A549 (cell line): ENCODE results near the gene ASB16. TPM values are rescaled to one million over a fixed set of nuclear protein-coding genes. Genes with fewer than 3 reads are reported as not detected.
A peak's percentile ranks its signal among the peaks of the same experiment; 100 is the strongest.

Experiments used
- ATAC-seq, 2 experiments: fragments of 200-7000 bp in 1 of 2; fragments of >200 bp in 1 of 2; cut with Nextera tagmentation in 1 of 2; cut with Tn5 transposase in 1 of 2; 3 replicates each; pipeline versions ENCODE4 v1.8.0 to v1.9.1; 2018 to 2020; ENCODE audit warnings: mild to moderate bottlenecking in 1 of 2, moderate library complexity in 1 of 2
- CTCF ChIA-PET: fragments of 300-600 bp; sonication (Branson Sonifier 250); formaldehyde crosslinking; extraction: SDS; loops from one replicate; lab custom pipeline; 2021; ENCODE audit warnings: antibody characterized with exemption, inconsistent platforms; lab: Yijun Ruan, JAX
- POLR2A ChIA-PET: fragments of 350-600 bp; formaldehyde crosslinking; extraction: SDS; loops from one replicate; lab custom pipeline; 2021; ENCODE audit warnings: antibody characterized with exemption, inconsistent platforms; lab: Yijun Ruan, JAX
- DNase-seq, 2 experiments: peaks; one replicate each; pipeline versions ENCODE4 v3.0.0 to v3.0.0-alpha.2; 2011 to 2016; ENCODE audit warnings: low read depth in 1 of 2, low spot score in 1 of 2
- FAIRE-seq: peaks from 2 replicates; lab custom pipeline; 2011; peaks lifted over from hg19 to GRCh38; lab: Jason Lieb, UNC
- H3K27ac ChIP-seq, 2 experiments: fragments of >200 bp; sonication (Bioruptor Twin); formaldehyde crosslinking; 3 replicates each; pipeline ENCODE4 v1.5.1; 2016 to 2017
- H3K4me1 ChIP-seq: fragments of >200 bp; sonication (Bioruptor Twin); formaldehyde crosslinking; 3 replicates; pipeline ENCODE4 v1.6.1; 2016
- H3K4me2 ChIP-seq: fragments of >200 bp; sonication (Bioruptor Twin); formaldehyde crosslinking; 3 replicates; pipeline ENCODE4 v1.6.1; 2016
- H3K4me3 ChIP-seq: fragments of >200 bp; sonication (Bioruptor Twin); formaldehyde crosslinking; 3 replicates; pipeline ENCODE4 v1.5.1; 2016
- H3K9me3 ChIP-seq: fragments of >200 bp; sonication (Bioruptor Twin); formaldehyde crosslinking; 3 replicates; pipeline ENCODE4 v1.6.1; 2016
- CHD2 ChIP-seq: fragments of 150-350 bp; IDR thresholded peaks from 2 replicates; pipeline ENCODE4 v1.6.1; 2014; ENCODE audit warnings: low read length; ENCODE audit not compliant: partially characterized antibody
- CHD4 ChIP-seq: fragments of 200-600 bp; sonication (generic); IDR thresholded peaks from 2 replicates; pipeline ENCODE4 v1.6.1; 2016; ENCODE audit warnings: antibody characterized with exemption, mild to moderate bottlenecking, borderline replicate concordance
- EHMT2 ChIP-seq: fragments of 200-600 bp; sonication (generic); IDR thresholded peaks from 2 replicates; pipeline ENCODE4 v1.6.1; 2016; ENCODE audit warnings: antibody characterized with exemption, low read depth, mild to moderate bottlenecking, moderate library complexity
- ESRRA ChIP-seq: fragments of 150-350 bp; IDR thresholded peaks from 2 replicates; pipeline ENCODE4 v1.6.1; 2014; ENCODE audit warnings: mild to moderate bottlenecking, low read length, borderline replicate concordance
- FOXS1 ChIP-seq: fragments of 250-450 bp; sonication (Bioruptor Pico); IDR thresholded peaks from 2 replicates; pipeline ENCODE4 v1.5.0; 2020; ENCODE audit warnings: mild to moderate bottlenecking, moderate library complexity
- HDAC2 ChIP-seq: fragments of 200-600 bp; sonication (generic); IDR thresholded peaks from 2 replicates; pipeline ENCODE4 v1.6.1; 2016
- HEYL ChIP-seq: fragments of 250-450 bp; sonication (Bioruptor Pico); IDR thresholded peaks from 2 replicates; pipeline ENCODE4 v1.8.0; 2021; ENCODE audit warnings: mild to moderate bottlenecking, moderate library complexity
- HOXA7 ChIP-seq: fragments of 250-450 bp; sonication (Bioruptor Pico); IDR thresholded peaks from 2 replicates; pipeline ENCODE4 v1.5.0; 2020; ENCODE audit warnings: mild to moderate bottlenecking, moderate library complexity
- HOXB13 ChIP-seq: fragments of 250-450 bp; sonication (Bioruptor Pico); IDR thresholded peaks from 2 replicates; pipeline ENCODE4 v1.5.0; 2020; ENCODE audit warnings: low read depth, mild to moderate bottlenecking, moderate library complexity
- JUNB ChIP-seq: fragments of >200 bp; sonication (Bioruptor Twin); formaldehyde crosslinking; IDR thresholded peaks from 2 replicates; pipeline ENCODE4 v1.6.1; 2016
- NR3C1 ChIP-seq: fragments of >200 bp; sonication (Bioruptor Twin); formaldehyde crosslinking; IDR thresholded peaks from 3 replicates; pipeline ENCODE4 v1.6.1; 2017
- POLR2AphosphoS2 ChIP-seq: conservative IDR thresholded peaks from 2 replicates; pipeline ENCODE4 v1.6.1; 2012; ENCODE audit warnings: low read length, improper control_type of control experiment, inconsistent platforms
- RAD21 ChIP-seq, 2 experiments: fragments of >200 bp in 1 of 2; sonication (Bioruptor Twin) in 1 of 2; formaldehyde crosslinking in 1 of 2; IDR thresholded peaks in 1 of 2; conservative IDR thresholded peaks in 1 of 2; 2 replicates in 1 of 2; 3 replicates in 1 of 2; pipeline ENCODE4 v1.6.1; 2012 to 2018; ENCODE audit warnings: inconsistent platforms in 1 of 2
- RARB ChIP-seq: fragments of 250-450 bp; sonication (Bioruptor Pico); IDR thresholded peaks from 2 replicates; pipeline ENCODE4 v1.8.0; 2021; ENCODE audit warnings: mild to moderate bottlenecking, moderate library complexity
- RFX5 ChIP-seq: fragments of 450-650 bp; IDR thresholded peaks from 2 replicates; pipeline ENCODE4 v1.7.1; 2014; ENCODE audit warnings: antibody characterized with exemption, mild to moderate bottlenecking, moderate library complexity
- TP53 ChIP-seq: fragments of 250-450 bp; sonication (Bioruptor Pico); IDR thresholded peaks from 2 replicates; pipeline ENCODE4 v1.5.0; 2021; ENCODE audit warnings: mild to moderate bottlenecking, moderate library complexity
- ZNF302 ChIP-seq: fragments of 250-450 bp; sonication (Bioruptor Pico); IDR thresholded peaks from 2 replicates; pipeline ENCODE4 v1.9.0; 2021; ENCODE audit warnings: inconsistent platforms, mild to moderate bottlenecking, moderate library complexity
- ZSCAN20 ChIP-seq: fragments of 250-450 bp; sonication (Bioruptor Pico); IDR thresholded peaks from 2 replicates; pipeline ENCODE4 v1.8.0; 2022; ENCODE audit warnings: mild to moderate bottlenecking, moderate library complexity
- WGBS: methylation state at CpG from one replicate; pipeline ENCODE4 v1.1.6; 2017; ENCODE audit errors: missing lambda C conversion rate; 5-methylcytosine and 5-hydroxymethylcytosine counted together
- polyA plus RNA-seq, 4 experiments: library from polyadenylated mRNA; depleted of rRNA in 3 of 4; stranded (reverse); fragments of >200 nt; fragmentation: RNase III in 1 of 4; extraction: RNeasy Plus Mini Kit Qiagen cat#74134 plus additional on column Dnase treatment in 1 of 4; gene quantifications; 2 replicates in 3 of 4; 3 replicates in 1 of 4; pipeline ENCODE4 v1.2.3, GENCODE V29; 2011 to 2017
- TF ChIP-seq, protein P1 (sequence below): fragments of 250-450 bp; sonication (Bioruptor Pico); IDR thresholded peaks from 2 replicates; pipeline ENCODE4 v1.5.0; 2020; ENCODE audit warnings: low read depth, mild to moderate bottlenecking, moderate library complexity
- TF ChIP-seq, protein P2 (sequence below): IDR thresholded peaks from 2 replicates; pipeline ENCODE4 v1.6.1; 2012

The ASB16 gene
- polyA plus RNA-seq, 2 of the 4 experiments (the other 2 are of a cell fraction): 0.15 TPM; not detected in 1

DNA sequence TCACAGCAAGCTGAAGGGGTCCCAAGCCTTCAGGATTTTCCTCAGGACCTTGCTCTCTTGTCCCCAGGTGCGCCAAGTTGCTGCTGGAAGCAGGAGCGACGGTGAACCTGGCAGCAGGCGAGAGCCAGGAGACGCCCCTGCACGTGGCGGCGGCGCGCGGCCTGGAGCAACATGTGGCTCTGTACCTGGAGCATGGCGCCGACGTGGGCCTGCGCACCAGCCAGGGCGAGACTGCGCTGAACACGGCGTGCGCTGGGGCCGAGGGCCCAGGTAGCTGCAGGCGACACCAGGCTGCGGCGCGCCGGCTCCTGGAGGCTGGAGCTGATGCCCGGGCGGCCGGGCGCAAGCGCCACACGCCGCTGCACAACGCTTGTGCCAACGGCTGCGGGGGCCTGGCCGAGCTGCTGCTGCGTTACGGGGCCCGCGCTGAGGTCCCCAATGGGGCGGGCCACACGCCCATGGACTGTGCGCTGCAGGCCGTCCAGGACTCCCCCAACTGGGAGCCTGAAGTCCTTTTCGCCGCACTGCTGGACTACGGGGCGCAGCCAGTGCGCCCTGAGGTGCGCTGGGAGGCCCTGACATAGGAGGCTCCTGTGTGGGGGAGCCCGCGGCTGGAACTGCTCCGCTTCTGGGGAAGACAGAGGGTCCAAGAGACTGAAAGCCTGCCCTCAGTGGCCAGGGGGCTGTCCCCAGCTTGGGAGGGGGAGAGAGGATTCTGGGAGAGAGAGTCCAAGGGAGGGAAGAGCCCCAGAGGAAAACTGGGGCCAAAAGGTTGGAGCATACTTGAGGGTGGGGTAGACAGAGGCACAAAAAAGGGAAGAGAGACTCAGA lies 6.4 kb downstream of the ASB16 start:
- WGBS: 96% methylated on average over 42 of the region's 54 CpGs
- Histone ChIP-seq H3K4me3 (no peak overlapping the region), H3K9me3 (no peaks in the 10 kb centered on the region), H3K27ac (no peak overlapping the region), H3K4me1 (no peaks in the 10 kb centered on the region), H3K4me2 (no peak overlapping the region)
- DNase-seq (no peak), ATAC-seq (peak; percentile 16 to 19; a peak in 3 of 6 replicates), FAIRE-seq (no peak)
- ChIA-PET CTCF (interaction anchor here (0.6 to 12.8 kb wide), 6 partner anchors 8 to 173 kb away, joined by 3 to 159 read pairs (median 7); partner anchors contain the start of gene HROB), POLR2A (interaction anchor here (0.6 to 0.7 kb wide), 2 partner anchors 10 to 53 kb away, joined by 3 read pairs; partner anchors contain the start of genes HDAC5 and TMUB2)
- TF ChIP-seq POLR2AphosphoS2 (no peak), NR3C1 (no peak), ZNF302 (CRISPR knock-in tag) (no peak), RAD21 (conservative IDR thresholded peaks at IDR 0.05 in 1 of 2, IDR thresholded peaks at IDR 0.05 in 1 of 2) (no peak), ZSCAN20 (CRISPR knock-in tag) (no peak), JUNB (no peak)
- TF ChIP-seq, protein P1, sequence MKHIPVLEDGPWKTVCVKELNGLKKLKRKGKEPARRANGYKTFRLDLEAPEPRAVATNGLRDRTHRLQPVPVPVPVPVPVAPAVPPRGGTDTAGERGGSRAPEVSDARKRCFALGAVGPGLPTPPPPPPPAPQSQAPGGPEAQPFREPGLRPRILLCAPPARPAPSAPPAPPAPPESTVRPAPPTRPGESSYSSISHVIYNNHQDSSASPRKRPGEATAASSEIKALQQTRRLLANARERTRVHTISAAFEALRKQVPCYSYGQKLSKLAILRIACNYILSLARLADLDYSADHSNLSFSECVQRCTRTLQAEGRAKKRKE (CRISPR knock-in tag): no peak

DNA sequence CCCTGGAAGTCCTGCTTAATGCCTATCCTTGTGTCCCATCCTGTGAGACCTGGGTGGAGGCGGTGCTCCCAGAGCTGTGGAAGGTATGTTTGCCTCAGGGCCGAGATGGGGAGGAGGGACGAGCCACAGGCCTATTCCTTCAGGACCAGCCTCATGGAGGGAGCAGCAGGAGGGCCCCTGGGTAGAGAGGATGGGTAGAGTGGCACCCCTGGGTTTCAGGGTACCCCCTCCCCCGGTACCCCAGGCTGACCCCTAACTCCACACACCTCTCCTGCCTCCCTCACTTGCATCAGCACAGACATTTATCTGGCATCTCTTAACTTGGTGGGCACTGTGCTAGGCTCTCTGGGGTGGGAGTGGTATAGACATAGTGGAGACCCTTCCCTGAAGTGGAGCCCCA lies 7.1 kb downstream of the ASB16 start:
- no peak for FAIRE-seq
- CTCF ChIA-PET: interaction anchor here (1.0 to 3.7 kb wide), 2 partner anchors 10 to 34 kb away, joined by 3 to 18 read pairs; no protein-coding TSS in a partner anchor
- 85% methylated on average over 4 of the region's 4 CpGs for WGBS
- no peak for DNase-seq
- no peak overlapping the region for H3K27ac ChIP-seq
- H3K4me1 ChIP-seq: no peaks in the 10 kb centered on the region
- POLR2A ChIA-PET: no interaction called here
- peak; percentile 10 to 26; a peak in 2 of 6 replicates for ATAC-seq
- H3K9me3 ChIP-seq: no peaks in the 10 kb centered on the region
- H3K4me3 ChIP-seq: no peak overlapping the region
- no peak overlapping the region for H3K4me2 ChIP-seq
- TF ChIP-seq RARB (CRISPR knock-in tag) (no peak), POLR2AphosphoS2 (no peak), HDAC2 (no peak), ESRRA (no peak), RFX5 (no peak), HEYL (CRISPR knock-in tag) (no peak), HOXA7 (CRISPR knock-in tag) (no peak), FOXS1 (CRISPR knock-in tag) (no peak), HOXB13 (no peak), CHD4 (no peak)
- TF ChIP-seq, protein P2, sequence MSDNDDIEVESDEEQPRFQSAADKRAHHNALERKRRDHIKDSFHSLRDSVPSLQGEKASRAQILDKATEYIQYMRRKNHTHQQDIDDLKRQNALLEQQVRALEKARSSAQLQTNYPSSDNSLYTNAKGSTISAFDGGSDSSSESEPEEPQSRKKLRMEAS: no peak

DNA sequence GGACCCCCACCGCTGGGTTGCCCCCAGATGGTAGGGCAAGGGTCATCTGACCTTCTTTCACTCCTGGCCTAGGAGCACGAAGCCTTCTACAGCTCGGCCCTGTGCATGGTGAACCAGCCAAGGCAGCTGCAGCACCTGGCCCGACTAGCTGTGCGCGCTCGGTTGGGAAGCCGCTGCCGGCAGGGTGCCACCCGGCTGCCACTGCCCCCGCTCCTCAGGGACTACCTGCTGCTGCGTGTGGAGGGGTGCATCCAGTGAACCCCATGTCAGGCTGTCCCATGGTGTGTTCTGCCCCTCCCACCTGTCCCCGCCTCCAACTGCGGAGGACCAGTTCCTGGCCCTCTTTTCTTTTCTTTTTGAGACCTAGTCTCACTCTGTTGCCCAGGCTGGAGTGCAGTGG lies 7.6 kb downstream of the ASB16 start:
- Histone ChIP-seq H3K4me3 (no peak overlapping the region), H3K4me1 (no peaks in the 10 kb centered on the region), H3K9me3 (no peaks in the 10 kb centered on the region), H3K4me2 (no peak overlapping the region), H3K27ac (no peak overlapping the region)
- no peak for FAIRE-seq
- DNase-seq: no peak
- TF ChIP-seq EHMT2: no peak
- no peak for TF ChIP-seq RAD21 (conservative IDR thresholded peaks at IDR 0.05 in 1 of 2, IDR thresholded peaks at IDR 0.05 in 1 of 2)
- TF ChIP-seq TP53 (CRISPR knock-in tag): no peak
- TF ChIP-seq CHD2: no peak
- 96% methylated on average over 14 of the region's 14 CpGs for WGBS
- CTCF ChIA-PET: interaction anchor here (1.0 to 3.7 kb wide), 2 partner anchors 10 to 34 kb away, joined by 3 to 18 read pairs; no protein-coding TSS in a partner anchor
- POLR2A ChIA-PET: no interaction called here
- ATAC-seq: peak in 1 of 2 experiments; percentile 12; a peak in 2 of 6 replicates
